Urinary bladder (tissue), 4 donors: ENCODE data around the gene MOGAT1. TPM values are rescaled to one million over a fixed set of nuclear protein-coding genes. Genes with fewer than 3 reads are reported as not detected.

Experiments used
- DNase-seq: peaks from one replicate; pipeline ENCODE4 v3.0.0-alpha.2; 2015; ENCODE audit errors: extremely low spot score
- H3K27ac ChIP-seq: one replicate; pipeline ENCODE4 v1.5.1; 2013; ENCODE audit warnings: low read depth, mild to moderate bottlenecking, moderate library complexity
- H3K36me3 ChIP-seq: one replicate; pipeline ENCODE4 v1.6.1; 2013; ENCODE audit warnings: mild to moderate bottlenecking, moderate library complexity; ENCODE audit not compliant: insufficient read depth
- H3K4me1 ChIP-seq: one replicate; pipeline ENCODE4 v1.6.1; 2013; ENCODE audit warnings: mild to moderate bottlenecking, moderate library complexity; ENCODE audit not compliant: insufficient read depth
- H3K4me3 ChIP-seq: one replicate; pipeline ENCODE4 v1.5.1; 2013; ENCODE audit warnings: low read depth, low read length
- WGBS: extraction: QIAGEN DNeasy Blood & Tissue Kit; methylation state at CpG from one replicate; pipeline ENCODE4 v1.1.7; 2013; 5-methylcytosine and 5-hydroxymethylcytosine counted together
- polyA plus RNA-seq: library from polyadenylated mRNA; stranded (reverse); fragments of 200-250 nt; gene quantifications from one replicate; pipeline ENCODE4 v1.2.3, GENCODE V29; 2013
- total RNA-seq: library from RNA; depleted of rRNA; stranded (reverse); fragments of >200 nt; gene quantifications from one replicate; pipeline ENCODE4 v1.2.3, GENCODE V29; 2014
- donor health status: healthy with polysubstance abuse.
- donor health status: healthy.

Gene MOGAT1
- total and polyA plus RNA-seq, 2 donors = not detected

DNA sequence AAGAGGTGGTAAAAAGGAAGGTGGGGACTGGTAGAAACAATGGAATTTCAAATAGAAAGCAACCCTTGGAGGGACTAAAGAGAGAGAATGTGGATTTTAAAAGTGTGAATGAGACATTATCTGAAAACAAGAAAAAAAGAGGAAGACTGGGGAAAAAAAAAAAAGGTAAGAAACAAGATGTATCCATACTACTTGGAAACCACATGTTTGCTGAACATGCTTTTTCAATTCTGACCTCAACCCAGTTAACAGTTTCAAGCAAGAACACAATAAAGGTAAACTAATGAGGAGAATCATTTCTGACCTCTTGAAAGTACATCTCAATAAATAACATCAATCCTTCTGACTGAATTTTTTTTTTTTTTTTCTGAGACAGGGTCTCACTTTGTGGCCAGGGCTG is 18.2 kb upstream of the MOGAT1 start:
- peaks cover 2% of the 10 kb centered on the region for H3K36me3 ChIP-seq
- H3K27ac ChIP-seq = no peak overlapping the region
- DNase-seq = no peak
- H3K4me1 ChIP-seq = no peaks in the 10 kb centered on the region
- H3K4me3 ChIP-seq = no peak overlapping the region

DNA sequence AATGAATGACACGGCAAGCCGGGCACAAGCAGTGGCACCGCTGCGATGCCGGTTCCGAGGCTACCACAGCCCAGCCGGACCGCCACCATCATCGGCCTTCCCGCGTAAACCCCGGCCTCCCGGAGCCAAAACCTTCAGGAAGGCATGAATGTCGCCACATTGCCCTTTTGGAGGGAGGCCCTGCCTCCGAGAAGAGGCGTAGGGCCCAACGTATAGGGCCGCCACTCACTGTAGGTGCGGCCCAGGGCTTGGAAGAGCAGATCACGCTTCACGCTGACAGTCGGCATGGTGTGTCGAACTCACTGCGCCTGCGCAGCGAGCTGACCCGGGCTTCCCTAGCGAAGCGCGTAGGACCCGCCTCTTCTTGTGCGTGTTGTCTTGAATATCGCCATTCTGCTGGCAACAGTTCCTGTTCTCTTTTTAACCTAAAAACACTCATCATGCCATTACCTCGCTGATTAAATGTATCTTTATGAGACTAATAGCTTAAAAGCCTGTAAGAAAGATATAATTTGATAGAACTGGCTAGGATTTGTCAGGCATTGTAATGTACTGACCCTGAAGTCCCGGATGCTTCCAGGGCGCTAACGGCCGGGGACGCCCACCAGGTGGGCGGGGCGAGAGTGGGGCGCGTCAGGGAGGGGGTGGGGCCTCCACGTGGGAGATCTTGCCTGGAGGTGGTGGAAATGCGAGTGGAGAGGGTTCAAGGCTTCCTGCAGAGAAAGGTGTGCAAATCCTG is 15.5 kb upstream of the MOGAT1 start, which contains the start of gene FARSB:
Gene FARSB, minus strand, starts transcription at position 306 of the 739 bp plus-strand sequence. Its CDS starts 19 bp downstream, at position 287.
- peak; percentile 92 for DNase-seq
- under 1% methylated on average over 45 of the region's 45 CpGs for WGBS
- no peaks in the 10 kb centered on the region for H3K4me1 ChIP-seq
- H3K4me3 ChIP-seq = peak within 1 kb of the TSS; percentile 78
- peak within 1 kb of the TSS; percentile 71 for H3K27ac ChIP-seq
- H3K36me3 ChIP-seq = no peaks in the 10 kb centered on the region

DNA sequence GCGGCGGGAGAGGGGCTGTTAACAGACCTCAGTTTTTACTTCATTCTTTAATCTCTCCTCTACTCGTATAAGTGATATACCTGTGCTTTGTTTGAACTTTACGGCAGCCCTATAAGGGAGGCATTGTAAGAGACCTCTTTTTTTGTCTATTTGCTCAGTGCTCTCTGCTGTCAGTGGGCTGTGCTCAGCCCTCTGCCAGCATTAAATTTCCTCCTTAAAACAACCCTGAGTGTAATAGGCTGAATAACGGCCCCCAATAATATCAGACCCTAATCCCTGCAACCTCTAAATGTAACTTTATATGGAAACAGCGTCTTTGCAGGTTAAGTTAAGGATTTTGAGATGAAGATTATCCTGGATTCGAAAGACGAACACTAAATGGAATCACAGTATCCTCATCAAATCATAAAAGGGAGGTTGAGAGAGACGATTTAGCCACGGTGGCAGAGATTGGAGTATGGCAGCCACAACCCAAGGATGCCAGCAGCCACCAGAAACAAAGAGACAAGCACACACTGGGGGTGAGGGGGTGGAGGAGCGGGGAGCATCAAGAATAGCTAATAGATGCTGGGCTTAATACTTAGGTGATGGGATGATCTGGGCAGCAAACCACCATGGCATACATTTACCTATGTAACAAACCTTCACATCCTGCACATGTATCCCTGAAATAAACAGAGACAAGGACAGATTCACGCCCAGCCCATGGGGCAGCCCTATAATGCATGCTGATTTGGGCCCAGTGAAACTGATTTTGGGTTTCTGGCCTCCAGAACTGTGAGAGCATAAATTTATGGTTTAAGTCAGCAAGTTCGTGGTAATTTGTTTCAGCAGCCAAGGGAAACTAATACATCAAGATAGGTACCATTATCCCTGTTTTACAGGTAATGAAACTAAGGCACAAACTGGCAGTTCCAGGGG is 14.7 kb upstream of the MOGAT1 start:
- no peak for DNase-seq
- Histone ChIP-seq H3K4me1 (no peaks in the 10 kb centered on the region), H3K36me3 (no peaks in the 10 kb centered on the region), H3K27ac (no peak overlapping the region), H3K4me3 (peak overlapping the region; percentile 78)
- 19% methylated on average over 13 of the region's 13 CpGs for whole genome bisulfite sequencing

DNA sequence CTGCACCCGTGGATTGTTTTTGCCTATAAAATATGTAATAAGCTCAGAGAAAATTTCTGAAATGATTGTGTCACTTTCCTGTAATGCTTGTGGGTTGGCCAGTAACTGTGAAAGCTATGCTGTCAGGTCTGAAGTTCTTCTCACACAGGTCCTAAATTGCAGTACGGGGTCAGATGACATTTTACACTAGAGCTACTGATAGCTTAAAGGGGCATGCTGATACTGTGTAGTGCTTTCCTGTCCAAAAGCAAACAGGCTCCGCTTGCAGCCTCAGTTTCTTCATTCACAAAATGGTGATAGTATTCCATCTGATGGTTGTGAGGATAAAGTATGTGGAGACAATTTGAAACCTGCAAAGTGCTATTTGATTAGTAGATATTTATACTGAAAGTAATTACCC is 8.0 kb upstream of the MOGAT1 start:
- no peak for DNase-seq
- Histone ChIP-seq H3K4me3 (no peak overlapping the region), H3K4me1 (no peaks in the 10 kb centered on the region), H3K27ac (no peak overlapping the region), H3K36me3 (no peaks in the 10 kb centered on the region)
- WGBS = 51% methylated on average over 3 of the region's 3 CpGs

DNA sequence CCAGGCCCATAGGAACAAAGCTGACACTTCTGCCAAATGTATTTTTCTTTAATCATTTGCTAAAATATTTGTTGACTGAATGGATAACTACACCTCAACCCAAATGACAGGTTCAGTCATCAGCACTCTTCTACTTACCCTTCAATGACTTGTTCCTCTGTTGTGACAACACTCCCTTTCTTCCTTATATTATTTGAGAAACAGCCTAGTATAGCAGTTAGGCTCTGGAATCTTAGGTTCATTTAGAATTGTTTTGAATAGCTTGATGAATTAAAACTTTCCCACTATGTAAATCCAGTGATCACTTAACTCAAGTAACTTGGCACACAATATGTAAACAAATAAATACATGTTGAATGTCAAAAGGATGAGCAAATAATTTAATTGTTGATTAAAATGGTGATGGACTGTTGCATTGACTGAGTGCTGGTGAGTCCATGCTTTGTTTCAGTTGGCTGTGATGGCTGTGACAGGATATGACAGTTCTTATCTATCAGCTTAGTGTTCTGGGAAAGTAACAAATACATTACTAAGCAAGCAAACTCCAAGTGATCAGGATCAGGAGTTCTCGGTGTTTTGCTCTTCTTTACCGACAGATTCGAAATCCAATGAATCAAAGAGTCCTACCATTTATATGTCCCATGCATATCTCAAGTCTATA is 2.8 kb upstream of the MOGAT1 start:
- no peaks in the 10 kb centered on the region for H3K36me3 ChIP-seq
- no peak overlapping the region for H3K4me3 ChIP-seq
- DNase-seq = no peak
- no peaks in the 10 kb centered on the region for H3K4me1 ChIP-seq
- 95% methylated on average over 3 of the region's 3 CpGs for whole genome bisulfite sequencing
- no peak overlapping the region for H3K27ac ChIP-seq

DNA sequence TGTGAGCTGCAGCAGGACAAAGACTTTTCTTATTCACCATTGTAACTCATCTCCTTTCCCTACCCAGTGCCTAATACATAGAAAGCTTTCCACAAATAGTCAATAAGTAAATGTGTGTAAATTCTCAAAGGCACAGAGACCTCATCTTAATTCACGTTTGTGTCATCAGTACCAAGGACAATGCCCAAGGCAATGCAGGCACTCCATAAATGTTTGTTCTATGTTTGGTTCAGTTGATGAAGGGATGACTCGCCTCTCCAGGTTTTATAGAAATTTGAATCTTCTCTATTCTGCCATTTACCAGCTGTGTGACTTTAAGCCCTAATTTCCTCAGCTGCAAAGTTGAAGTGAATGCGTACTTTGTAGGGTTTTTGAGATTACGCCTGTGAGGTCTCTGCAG is 2.1 kb upstream of the MOGAT1 start:
- no peaks in the 10 kb centered on the region for H3K36me3 ChIP-seq
- no peaks in the 10 kb centered on the region for H3K4me1 ChIP-seq
- DNase-seq = no peak
- no peak overlapping the region for H3K4me3 ChIP-seq
- H3K27ac ChIP-seq = no peak overlapping the region
- WGBS = 68% methylated on average over 4 of the region's 4 CpGs

DNA sequence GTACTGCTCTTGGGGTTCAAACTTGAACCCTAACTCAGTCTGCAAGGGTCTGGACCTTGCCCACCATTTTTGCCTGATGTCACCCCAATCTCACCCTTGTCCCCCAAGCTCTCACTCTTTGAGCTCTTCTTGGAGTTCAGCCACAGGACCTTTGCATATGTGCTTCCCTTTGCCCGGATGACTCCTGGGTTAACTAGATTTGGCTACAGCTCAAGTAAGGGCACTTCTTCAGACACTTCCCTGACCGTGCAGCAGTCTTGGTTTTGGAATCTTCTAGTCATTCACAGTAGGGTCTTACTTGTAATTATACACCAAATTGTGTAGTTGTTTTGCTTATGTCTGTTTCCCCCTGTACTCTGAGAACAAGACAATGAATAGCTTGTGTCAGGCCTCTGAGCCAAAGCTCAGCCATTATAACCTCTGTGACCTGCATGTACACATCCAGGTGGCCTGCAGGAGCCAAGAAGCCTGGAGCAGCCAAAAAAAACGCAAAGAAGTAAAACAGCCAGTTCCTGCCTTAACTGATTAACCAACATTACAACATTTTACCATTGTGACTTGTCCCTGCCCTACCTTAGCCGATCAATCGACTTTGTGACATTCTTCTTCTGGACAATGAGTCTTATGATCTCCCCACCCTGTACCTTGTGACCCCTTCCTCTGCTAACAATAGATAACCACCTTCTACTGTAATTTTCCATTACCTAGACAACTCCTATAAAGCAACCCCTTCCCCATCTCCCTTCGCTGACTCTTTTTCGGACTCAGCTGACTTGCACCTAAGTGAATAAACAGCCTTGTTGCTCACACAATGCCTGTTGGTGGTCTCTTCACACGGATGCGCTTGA is 1.0 kb upstream of the MOGAT1 start:
- H3K4me3 ChIP-seq = no peak overlapping the region
- no peaks in the 10 kb centered on the region for H3K36me3 ChIP-seq
- DNase-seq = no peak
- H3K4me1 ChIP-seq = no peaks in the 10 kb centered on the region
- WGBS = 76% methylated on average over 9 of the region's 9 CpGs
- H3K27ac ChIP-seq = no peak overlapping the region

DNA sequence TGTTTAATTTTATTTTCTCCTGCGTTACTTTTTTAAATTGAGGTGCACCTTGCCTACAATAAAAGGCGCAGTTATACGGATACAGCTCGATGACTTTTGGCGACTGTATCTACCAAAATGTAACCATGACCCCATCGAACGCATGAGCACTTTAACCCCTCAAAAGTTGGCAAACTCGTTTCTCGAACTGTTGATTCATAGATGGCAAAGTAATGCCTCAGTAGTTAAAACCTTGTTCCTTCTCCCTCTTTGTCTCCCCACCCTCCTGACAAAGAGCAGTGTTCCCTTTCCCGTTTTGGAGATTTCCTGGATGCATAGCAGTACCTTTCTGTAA is 577 bp downstream of the MOGAT1 start:
- H3K27ac ChIP-seq = no peak overlapping the region
- H3K36me3 ChIP-seq = no peaks in the 10 kb centered on the region
- 19% methylated on average over 10 of the region's 10 CpGs for WGBS
- DNase-seq = no peak
- H3K4me3 ChIP-seq = no peak overlapping the region
- no peaks in the 10 kb centered on the region for H3K4me1 ChIP-seq

DNA sequence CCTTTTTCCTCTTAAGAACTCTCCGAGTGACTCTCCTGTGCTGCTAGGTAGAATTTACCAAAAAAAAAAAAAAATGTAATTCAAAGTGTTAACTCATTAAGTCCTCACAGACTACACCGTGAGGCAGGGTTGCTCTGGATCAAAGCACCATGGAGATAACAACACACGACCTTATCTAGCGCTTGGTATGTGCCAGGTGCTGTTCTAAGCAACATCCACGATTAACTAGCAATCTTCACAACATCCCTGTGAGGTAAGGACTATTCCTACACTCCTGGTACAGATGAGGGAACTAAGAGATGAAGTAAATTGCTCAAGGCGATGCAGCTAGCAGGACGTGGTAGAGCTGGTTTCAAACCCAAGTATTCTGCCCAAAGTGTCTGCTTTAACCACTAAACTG is 1.8 kb downstream of the MOGAT1 start:
- Histone ChIP-seq H3K27ac (no peak overlapping the region), H3K36me3 (no peaks in the 10 kb centered on the region), H3K4me1 (no peaks in the 10 kb centered on the region), H3K4me3 (no peak overlapping the region)
- DNase-seq = no peak
- WGBS = 71% methylated on average over 7 of the region's 7 CpGs

DNA sequence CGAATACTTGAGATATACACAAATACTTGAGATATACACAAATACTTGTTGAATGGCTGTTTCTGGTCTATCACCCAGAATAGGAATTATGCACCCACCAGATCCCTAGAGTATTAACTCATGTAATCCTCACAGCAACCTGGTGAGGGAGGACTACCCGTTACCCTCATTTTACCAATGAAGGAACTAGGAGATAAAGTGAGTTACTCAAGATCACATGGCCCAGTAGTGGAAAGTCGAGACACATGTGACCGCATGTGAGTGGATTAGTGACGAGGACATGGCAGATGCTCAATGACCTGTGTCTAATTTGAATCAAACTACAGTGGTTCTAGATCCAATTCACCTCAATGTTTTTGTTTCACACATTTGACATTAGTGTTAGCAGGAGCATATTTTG is 2.4 kb downstream of the MOGAT1 start:
- Histone ChIP-seq H3K4me3 (no peak overlapping the region), H3K4me1 (no peaks in the 10 kb centered on the region), H3K36me3 (no peaks in the 10 kb centered on the region), H3K27ac (no peak overlapping the region)
- DNase-seq = no peak
- WGBS = 87% methylated on average over 5 of the region's 5 CpGs

DNA sequence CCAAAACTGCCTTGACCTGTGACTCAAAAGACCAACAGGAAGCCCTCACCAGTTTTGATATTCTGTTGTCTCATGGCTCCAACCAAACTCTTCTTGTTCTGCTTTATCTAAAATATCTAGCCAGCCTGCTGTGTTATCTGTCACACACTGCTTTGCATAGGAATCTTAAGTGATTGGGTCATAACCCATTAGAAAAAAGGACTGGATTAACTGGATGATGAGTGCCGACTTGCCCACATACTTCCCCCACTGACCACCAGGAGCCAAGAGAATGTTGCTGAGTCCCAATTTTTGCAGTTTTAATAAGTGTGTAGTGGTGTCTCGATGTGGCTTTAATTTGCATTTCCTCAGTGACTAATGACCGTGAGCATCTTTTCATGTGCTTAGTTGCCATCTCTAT is 6.5 kb downstream of the MOGAT1 start:
- no peak overlapping the region for H3K4me3 ChIP-seq
- no peaks in the 10 kb centered on the region for H3K4me1 ChIP-seq
- no peak overlapping the region for H3K27ac ChIP-seq
- no peaks in the 10 kb centered on the region for H3K36me3 ChIP-seq
- DNase-seq = no peak
- 65% methylated on average over 3 of the region's 3 CpGs for WGBS

DNA sequence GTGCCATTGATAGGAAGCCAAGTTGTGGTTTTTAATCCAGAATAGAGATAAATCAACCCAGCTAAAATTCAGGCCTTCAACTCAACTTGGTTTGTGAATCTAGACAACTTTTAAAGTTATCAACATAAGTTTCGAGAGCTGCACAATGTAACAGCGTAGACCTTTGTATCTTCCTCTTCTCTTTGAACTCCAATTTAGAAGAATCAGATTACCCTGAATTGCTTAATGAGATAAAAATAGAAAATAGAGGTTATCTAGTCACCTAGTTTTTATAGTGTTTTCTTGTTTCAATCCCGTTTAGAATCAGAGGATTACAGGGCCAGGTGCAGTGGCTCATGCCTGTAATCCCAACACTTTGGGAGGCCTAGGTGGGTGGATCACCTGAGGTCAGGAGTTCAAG is 12.3 kb downstream of the MOGAT1 start:
- Histone ChIP-seq H3K36me3 (no peaks in the 10 kb centered on the region), H3K27ac (no peak overlapping the region), H3K4me3 (no peak overlapping the region), H3K4me1 (no peaks in the 10 kb centered on the region)
- no peak for DNase-seq
- WGBS = 78% methylated on average over 3 of the region's 3 CpGs

DNA sequence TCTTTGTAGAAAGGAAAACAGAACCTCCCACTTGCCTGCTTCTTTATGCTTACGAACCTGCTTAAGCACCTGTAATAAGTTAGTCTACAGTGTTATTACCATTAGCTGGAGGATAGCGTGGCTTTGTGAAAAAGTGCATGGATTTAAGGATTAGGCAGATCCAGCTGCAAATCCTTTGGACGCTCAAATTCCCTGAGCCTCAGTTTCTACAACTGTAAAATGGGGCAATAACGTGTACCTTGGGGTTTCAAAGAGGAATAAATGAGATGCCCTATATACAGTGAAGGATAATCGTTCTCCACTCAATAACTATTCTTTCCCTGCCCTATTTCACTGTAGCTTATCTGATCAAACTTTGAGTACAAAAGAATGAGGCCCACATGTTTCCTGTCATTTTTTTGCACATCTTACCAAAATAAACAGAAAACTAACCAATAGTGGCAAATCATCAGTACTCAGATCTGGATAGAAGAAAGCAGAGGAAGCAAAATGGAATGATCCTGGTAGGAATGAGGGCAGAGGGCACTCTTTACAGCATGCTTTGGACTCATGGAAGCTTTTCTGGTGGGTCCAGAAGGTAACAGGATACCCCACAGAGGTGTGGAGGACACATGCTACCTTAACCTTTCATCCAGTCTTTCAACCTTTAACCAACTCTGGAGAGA is 14.8 kb downstream of the MOGAT1 start:
- no peak for DNase-seq
- 72% methylated on average over 5 of the region's 5 CpGs for WGBS
- Histone ChIP-seq H3K4me3 (no peak overlapping the region), H3K4me1 (no peaks in the 10 kb centered on the region), H3K36me3 (no peaks in the 10 kb centered on the region), H3K27ac (no peak overlapping the region)
